Thyroid gland (tissue), 4 donors: ENCODE data around the gene CBFA2T2.

Experiments
- POLR2A ChIP-seq, 2 donors: fragments of 450-650 bp; IDR thresholded peaks; one replicate each; pipeline ENCODE4 v1.6.1; 2017; ENCODE audit warnings: antibody characterized with exemption in 2 of 2, mild to moderate bottlenecking in 2 of 2, moderate library complexity in 1 of 2
- TF ChIP-seq, protein P1 (sequence below), 6 experiments: fragments of 200-600 bp in 3 of 6; fragments of 450-650 bp in 3 of 6; sonication (generic) in 3 of 6; IDR thresholded peaks; one replicate each; pipeline ENCODE4 v1.5.1; 2016 to 2019; ENCODE audit warnings: antibody characterized with exemption in 6 of 6, mild to moderate bottlenecking in 2 of 6, inconsistent platforms in 1 of 6, moderate library complexity in 1 of 6

DNA sequence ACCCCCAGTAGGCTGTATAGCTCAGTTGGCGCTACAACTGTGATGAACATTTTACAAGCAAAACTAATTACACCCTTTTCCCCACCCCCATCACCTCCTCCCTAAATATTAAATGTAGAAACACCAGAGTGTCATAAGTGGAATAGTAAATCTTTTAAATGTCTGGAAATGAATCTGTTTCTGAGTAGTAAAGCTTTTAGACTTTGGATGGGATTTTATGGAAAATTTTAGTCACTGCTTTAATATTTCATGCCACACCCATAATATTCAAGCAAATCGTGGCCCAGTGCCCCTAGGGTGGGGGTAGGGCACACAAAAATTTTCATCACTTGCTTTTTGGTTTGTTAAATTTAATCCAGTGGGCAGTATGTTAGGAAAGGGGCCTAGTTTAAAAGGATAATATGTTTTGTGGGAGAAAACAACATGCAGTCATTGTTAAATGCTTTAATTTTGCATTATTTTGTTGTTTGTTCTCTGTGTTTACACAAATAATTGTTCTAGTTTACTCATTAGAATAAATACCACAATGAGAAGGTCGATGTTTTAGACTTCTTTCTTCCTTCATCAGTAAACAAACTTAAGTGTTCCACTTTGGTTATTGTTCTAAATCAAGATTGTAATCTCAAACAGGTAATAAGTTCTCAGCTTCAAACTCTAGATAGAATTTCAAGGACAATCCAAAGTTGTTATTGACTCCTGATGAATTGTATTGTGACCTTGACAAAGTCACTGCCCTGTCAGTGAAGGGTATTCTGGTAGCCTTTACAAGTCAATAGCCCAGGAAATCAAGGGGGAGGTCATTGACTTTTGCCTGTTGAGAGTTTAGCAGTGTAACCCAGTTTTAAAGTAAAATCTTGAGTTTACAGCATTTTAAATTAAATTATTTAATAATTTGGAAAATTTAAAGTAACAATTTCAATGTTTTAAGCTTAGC is 79.2 kb downstream of the CBFA2T2 start:
- TF ChIP-seq, protein P1, sequence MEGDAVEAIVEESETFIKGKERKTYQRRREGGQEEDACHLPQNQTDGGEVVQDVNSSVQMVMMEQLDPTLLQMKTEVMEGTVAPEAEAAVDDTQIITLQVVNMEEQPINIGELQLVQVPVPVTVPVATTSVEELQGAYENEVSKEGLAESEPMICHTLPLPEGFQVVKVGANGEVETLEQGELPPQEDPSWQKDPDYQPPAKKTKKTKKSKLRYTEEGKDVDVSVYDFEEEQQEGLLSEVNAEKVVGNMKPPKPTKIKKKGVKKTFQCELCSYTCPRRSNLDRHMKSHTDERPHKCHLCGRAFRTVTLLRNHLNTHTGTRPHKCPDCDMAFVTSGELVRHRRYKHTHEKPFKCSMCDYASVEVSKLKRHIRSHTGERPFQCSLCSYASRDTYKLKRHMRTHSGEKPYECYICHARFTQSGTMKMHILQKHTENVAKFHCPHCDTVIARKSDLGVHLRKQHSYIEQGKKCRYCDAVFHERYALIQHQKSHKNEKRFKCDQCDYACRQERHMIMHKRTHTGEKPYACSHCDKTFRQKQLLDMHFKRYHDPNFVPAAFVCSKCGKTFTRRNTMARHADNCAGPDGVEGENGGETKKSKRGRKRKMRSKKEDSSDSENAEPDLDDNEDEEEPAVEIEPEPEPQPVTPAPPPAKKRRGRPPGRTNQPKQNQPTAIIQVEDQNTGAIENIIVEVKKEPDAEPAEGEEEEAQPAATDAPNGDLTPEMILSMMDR (IDR thresholded peaks at IDR 0.05) = no peak
- no peak for TF ChIP-seq POLR2A (IDR thresholded peaks at IDR 0.05)
